Fibroblast of skin of left quadriceps (primary cell): ENCODE measurements around the gene SNAP25.

Experiments used
- DNase-seq, 2 experiments: peaks; one replicate each; pipeline ENCODE4 v3.0.0-alpha.2; 2013; ENCODE audit warnings: low read depth in 2 of 2

Gene SNAP25

GRCh38 chr20:10263385-10264165 lies 44.9 kb downstream of the SNAP25 start:
- no peak for DNase-seq

DNA sequence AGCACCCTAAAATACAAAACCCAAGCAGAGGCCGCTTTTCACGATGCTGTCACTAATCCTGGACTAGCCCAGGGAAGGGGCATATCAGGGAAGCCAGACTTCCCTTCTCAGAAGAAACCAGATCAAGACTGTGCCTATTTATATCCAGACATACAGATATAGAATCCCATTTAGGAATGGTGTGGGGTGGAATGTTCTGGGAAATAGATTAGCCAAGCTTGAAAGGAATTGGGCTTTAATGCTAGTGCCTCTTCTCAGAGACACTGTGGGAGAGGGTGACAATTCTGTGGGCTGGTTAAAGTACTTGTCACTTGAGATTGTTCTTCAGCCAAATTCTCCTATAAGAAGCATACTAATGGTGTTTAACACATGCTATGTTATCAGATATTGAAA lies 45.5 kb downstream of the SNAP25 start:
- DNase-seq = no peak

DNA sequence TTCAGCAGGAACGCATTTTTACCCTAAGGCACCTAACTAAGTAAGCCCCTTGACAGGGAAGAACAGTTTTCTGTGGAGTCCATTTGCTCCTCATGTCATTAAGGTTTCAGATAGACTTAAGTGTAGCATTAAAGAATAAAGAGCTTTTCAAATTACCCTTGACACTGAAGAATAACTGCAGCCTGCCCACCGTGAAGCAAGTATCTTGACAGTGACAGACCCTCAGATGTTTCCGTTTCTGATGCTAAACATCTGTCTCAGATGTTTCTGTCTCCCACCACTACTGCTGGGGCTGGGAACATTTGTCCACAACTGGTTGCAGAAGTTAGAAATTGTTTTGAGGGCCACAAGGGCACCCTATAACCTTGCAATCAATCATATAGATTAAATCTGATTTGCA lies 50.0 kb downstream of the SNAP25 start:
- DNase-seq = no peak

DNA sequence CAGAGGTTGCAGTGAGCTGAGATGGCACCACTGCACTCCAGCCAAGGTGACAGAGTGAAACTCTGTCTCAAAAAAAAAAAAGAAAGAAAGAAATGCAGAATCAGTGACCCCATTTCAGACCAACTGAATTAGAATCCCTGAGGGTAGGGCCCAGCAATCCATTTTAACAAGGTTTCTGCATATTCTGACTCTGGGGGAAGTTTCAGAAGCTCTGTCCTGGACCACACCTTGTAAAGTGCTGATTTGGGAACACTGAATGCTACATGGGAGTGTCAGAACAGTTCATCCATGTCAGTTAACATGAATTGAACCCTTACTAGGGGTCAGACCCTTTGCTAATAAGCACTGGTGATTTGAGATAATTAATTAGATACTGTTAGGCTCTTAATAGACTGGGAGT lies 52.0 kb downstream of the SNAP25 start:
- no peak for DNase-seq

DNA sequence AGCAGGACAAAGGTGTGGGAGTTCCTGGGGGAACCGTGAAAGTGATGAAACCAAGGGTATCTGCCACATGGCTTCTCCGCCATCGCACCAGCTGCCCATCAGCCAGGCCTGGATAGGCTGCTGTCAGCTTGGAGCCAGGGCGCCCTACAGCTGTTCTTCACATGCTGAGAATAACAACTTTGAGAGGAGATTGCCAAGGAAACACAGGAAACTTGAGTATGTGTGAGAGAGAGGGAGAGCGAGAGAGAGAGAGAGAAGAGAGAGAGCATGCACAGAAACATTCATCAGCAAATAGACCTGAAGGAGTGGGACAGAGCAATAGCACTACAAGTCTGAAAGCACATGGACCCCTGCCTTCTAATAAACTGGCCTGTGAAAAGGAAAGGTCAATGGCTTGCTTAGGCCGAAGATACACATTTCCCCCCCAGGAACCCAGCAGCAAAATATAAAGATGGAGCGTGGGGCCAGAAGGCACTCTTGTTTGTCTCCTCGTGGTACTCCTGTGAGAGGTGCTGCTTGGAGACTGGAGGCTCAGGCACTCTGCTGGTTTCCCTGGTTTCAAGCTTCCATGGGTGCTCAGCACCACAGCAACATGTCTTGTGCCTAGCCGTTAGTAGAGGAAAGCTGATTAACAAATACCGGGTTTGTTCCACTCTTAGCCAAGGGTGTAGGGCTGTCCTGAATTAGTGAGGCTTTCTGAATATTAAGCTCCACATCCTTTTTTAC lies 53.0 kb downstream of the SNAP25 start:
- no peak for DNase-seq

DNA sequence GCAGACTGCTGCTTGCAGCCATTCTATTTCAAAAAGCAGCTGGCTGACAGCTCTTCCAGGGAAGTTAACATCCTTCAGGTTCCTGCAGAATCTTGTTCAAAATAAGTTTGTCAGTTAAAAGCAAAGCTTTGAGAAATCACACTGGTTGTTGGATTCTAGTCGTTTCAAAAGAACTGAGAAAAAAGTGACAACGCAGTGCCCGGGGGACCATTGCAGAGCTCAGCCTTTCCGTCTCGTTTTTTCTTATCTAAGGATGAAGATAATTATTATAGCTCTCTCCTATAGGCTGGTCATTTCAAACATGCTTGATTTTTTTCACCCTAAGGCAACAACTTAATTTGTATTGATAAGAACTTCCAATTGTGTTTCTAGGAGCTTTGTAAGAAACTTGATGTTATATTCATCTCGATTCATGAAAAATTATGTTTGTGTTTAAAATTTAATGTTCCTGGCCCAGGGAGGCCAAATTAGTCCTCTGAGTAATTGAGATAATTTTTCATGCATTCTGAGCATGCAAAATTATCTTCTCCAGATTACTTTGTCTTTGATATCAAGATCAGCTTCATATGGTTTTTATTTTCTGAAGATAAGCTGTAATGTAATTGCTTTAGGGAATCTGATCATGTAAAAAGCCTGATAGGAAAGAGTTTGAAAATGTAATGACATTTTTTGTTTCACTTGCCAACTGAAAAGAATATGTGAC lies 58.4 kb downstream of the SNAP25 start:
- DNase-seq = no peak

DNA sequence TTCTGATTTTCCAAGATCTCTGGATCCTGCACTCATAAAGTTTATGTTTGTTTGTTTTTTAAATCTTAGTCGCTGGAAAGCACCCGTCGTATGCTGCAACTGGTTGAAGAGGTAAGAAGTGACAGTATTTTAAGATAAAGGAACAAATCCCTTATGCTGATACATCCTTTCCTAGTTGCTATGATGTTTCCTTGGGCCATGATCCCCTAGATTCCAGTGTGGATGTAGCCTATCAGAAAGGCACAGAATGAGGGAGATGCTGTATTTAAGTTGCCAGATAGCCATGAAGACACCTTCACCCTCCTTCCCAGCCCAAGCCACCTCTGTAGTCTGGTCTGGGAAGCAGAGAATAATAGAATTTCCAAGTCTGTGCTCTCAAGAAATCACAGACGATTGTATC lies 59.0 kb downstream of the SNAP25 start:
- DNase-seq = no peak

DNA sequence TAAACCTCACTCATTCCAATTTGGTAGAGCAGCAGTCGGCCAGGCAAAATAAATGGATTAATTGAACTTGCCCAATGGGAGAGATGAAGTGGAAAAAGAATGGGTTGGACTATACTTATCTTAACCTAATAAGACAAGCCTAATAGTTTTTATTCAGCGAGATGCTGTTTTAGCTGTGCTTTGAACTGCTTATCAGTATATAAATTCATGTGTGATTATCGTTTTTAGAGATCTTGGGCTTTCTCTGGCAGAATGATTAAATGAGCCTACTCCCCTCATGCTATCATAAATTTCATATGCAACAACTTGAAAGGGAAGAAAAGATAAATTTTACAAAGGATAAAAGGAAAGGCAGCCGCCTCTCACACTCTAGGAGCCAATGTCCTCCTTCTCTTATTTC lies 59.8 kb downstream of the SNAP25 start:
- no peak for DNase-seq

DNA sequence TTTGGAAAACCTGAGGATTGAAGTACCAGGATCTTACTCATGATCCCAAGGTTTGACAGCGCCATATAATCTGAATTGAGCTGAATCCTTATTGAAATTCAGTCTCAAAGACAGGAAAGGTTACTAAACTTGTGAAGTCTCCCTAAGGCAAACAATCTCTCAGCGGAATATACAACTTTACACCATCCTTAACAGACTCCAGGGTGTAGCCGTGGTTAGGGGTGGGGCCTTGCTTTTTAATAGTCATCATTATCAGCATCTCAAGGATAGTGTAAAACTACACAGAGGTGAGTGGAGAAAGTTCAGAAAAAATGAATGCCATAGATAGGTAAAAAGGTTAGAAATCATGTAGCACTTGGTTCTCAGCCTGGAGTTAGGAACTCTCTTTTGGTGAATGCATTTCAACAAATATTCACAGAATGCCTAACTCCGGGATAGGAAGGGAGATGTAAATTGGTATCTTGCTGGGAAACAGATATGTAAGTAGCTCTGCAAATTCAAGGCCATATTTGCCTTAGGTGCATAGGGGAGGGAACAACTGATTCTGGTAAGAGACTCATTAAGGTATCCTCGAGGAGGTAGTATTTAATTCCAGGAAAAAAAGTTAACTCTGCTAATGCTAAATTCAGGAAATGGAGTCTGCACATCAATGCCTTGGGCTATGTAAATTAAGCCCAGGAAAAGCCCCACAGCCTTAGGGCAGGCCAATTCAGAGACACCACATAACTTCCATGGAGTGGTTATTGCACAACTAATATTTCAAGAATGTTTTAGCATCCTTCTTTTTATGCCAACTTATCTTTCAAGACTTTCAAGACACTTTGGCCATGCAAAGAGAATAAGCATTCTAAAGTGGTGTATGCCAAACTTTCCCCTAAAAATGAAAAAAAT lies 61.6 kb downstream of the SNAP25 start:
- DNase-seq = peak; percentile 5 to 9

DNA sequence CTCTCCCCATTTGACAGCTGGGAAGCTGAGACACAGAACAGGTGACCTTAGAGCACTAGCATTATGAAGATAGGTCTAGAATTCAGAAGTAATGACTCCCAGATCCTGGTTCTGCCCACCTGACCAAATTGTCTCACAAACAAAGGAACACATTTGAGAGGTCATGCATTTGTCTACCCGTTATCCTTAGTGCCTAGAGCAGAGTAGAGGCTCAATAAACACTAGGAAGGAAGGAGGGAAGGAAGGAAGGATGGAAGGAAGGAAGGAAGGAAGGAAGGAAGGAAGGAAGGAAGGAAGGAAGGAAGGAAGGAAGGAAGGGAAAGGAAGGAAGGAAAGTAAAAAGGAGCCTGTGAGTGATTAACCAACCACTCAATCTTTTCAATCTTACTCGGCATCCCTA lies 63.3 kb downstream of the SNAP25 start:
- DNase-seq = no peak

- DNase-seq = peak; percentile 48 to 49
These were observed 64.4 kb downstream of the SNAP25 start for GRCh38 chr20:10282979-10283456.

- DNase-seq = no peak
These were observed 67.7 kb downstream of the SNAP25 start for GRCh38 chr20:10286356-10286755.

- no peak for DNase-seq
These were observed 69.8 kb downstream of the SNAP25 start for GRCh38 chr20:10288421-10288820.

- DNase-seq = no peak
These were observed 70.5 kb downstream of the SNAP25 start for GRCh38 chr20:10288954-10289646.

DNA sequence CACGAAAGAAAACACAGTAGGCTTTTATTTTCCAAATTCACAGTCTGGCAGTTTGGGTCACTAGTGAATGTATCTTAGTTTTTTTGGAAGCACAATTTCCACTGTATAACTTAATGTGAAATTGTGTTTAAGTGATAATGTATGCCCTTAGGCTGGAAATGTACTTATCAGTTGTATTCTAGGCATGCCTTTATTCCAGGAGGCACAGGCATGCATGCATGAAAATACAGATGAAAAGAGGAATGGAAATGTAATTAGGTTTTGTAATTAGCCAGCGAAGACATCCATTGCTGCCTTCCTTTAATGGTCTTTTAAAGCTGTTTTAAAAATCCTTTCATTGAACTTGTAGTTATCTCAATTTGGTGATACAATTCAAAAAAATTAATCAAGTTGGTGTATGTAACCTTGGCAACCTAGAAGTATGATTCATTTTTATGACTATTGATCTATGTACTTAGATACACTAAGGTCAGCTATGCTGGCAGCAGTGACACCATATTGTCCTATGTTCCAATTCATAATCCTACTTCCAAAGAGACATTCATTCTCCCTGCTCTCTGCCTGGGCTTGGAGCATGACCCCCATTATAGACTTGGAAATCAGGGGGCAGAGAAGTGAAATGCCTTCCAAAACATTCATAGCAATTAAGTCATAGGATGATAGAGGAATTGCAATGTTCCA lies 73.1 kb downstream of the SNAP25 start:
- DNase-seq = no peak

- no peak for DNase-seq
These were observed 78.6 kb downstream of the SNAP25 start for GRCh38 chr20:10297223-10297622.

DNA sequence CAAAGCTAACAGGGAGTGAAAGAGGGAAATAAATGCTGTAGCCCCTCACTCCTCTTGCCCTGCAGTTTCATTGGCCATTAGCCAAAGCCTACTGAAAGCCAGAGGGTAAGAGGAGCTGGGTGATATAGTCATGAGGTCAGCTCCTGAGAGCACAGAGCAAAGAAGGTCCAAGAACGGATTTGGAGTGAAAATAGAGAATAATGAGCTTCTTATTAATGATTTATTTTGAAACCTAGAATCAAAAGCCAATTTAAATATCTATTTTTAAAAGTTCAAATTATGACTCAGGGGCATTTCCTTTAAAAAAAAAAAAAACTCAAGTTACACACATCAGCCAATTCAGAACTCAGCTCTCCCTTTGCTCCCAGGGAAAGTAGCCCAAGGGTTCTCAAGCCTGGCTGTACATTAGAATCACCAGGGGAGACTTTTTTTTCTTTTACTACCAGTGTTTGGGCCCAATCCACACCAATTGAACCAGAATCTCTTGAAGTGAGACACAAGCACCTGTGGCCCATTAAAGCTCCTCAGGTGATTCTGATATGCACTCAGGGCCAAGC lies 79.1 kb downstream of the SNAP25 start:
- DNase-seq = no peak

DNA sequence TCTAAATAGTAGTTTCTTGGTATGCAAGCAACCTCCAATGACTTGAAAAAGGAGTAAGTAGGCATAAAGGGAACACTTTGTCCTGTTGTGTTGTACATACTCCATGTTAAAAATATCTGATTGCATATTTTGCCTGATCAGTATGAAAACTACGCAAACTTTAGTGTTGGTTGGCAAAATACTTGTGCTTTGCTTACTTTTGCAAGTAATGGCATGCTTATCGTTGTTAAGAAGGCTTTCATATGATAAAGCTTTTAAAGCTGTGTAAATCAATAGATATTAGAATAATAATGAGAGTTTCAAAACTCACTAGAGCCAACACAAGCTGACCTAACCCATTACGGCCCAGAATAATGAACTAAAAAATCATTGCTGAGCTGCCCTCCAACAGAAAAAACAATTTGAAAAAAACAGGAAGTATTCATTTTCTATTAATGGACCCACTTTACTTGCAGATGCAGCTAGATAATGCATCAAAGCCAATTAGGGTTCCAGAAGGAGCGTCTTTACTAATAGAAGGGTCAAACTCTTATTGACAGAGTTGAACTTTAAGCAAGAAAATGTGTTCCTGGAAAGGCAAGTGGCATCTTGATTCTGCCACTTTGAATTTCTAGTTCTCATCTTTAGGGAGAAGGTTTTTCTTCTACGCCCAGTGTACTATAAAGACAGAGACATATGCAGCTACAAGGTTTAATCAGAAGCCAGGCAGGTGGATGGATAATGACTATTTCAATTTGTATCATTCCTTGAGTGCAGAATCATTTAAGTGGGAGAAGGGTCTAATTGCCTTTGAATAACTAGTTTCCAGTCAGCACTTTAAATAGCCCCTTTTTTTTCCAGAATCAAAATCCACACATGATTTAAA lies 82.2 kb downstream of the SNAP25 start:
- no peak for DNase-seq

- DNase-seq = no peak
These were observed 85.2 kb downstream of the SNAP25 start for GRCh38 chr20:10303852-10304251.
